ENCODE results near the gene BORCS6. TPM values are rescaled to one million over a fixed set of nuclear protein-coding genes. Genes with fewer than 3 reads are reported as not detected.

The BORCS6 gene
- total and polyA plus RNA-seq, 2 of the 13 experiments (the other 11 are each of a cell fraction or from before 2014, with no cell fraction given): 2.0 to 5.1 TPM

DNA sequence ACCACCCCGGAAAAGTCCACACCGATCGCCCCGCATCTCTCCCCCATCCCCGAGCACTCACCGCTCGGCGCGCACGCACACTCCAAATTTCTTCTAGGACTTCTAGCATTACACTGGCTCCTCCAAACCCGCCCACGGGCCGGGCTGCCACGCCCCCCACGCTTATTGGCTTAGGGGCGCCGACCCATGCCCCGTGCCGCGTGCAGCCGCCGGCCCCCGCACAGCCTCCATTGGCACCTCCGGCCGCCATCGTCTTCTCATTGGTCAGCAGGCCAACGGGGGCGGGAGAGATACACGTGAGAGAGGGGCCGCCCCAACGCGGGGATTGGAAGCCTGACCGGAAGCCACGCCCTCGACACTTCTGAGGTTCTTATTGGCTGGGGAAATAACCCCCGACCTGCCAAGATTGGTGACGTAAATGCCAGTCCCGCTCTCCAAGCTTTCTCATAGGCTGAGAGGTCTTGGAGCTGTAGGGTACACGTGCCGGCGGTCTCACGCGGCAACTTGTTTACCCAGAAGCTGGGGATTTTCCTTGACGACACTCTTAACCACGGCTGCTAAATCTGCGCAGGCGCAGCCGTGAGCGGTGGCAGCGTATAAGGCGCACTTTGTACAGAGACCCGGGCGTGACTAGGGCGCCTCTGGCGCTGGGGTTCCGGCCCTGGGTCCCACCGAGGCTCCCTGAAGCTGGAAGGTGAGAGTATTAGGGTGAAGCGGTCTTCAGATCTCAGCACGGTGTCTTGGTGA is 33.6 kb downstream of the BORCS6 start (continued):
- TF ChIP-seq, protein P1, sequence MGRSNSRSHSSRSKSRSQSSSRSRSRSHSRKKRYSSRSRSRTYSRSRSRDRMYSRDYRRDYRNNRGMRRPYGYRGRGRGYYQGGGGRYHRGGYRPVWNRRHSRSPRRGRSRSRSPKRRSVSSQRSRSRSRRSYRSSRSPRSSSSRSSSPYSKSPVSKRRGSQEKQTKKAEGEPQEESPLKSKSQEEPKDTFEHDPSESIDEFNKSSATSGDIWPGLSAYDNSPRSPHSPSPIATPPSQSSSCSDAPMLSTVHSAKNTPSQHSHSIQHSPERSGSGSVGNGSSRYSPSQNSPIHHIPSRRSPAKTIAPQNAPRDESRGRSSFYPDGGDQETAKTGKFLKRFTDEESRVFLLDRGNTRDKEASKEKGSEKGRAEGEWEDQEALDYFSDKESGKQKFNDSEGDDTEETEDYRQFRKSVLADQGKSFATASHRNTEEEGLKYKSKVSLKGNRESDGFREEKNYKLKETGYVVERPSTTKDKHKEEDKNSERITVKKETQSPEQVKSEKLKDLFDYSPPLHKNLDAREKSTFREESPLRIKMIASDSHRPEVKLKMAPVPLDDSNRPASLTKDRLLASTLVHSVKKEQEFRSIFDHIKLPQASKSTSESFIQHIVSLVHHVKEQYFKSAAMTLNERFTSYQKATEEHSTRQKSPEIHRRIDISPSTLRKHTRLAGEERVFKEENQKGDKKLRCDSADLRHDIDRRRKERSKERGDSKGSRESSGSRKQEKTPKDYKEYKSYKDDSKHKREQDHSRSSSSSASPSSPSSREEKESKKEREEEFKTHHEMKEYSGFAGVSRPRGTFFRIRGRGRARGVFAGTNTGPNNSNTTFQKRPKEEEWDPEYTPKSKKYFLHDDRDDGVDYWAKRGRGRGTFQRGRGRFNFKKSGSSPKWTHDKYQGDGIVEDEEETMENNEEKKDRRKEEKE (IDR thresholded peaks at IDR 0.05): no peak
- TF ChIP-seq, protein P2, sequence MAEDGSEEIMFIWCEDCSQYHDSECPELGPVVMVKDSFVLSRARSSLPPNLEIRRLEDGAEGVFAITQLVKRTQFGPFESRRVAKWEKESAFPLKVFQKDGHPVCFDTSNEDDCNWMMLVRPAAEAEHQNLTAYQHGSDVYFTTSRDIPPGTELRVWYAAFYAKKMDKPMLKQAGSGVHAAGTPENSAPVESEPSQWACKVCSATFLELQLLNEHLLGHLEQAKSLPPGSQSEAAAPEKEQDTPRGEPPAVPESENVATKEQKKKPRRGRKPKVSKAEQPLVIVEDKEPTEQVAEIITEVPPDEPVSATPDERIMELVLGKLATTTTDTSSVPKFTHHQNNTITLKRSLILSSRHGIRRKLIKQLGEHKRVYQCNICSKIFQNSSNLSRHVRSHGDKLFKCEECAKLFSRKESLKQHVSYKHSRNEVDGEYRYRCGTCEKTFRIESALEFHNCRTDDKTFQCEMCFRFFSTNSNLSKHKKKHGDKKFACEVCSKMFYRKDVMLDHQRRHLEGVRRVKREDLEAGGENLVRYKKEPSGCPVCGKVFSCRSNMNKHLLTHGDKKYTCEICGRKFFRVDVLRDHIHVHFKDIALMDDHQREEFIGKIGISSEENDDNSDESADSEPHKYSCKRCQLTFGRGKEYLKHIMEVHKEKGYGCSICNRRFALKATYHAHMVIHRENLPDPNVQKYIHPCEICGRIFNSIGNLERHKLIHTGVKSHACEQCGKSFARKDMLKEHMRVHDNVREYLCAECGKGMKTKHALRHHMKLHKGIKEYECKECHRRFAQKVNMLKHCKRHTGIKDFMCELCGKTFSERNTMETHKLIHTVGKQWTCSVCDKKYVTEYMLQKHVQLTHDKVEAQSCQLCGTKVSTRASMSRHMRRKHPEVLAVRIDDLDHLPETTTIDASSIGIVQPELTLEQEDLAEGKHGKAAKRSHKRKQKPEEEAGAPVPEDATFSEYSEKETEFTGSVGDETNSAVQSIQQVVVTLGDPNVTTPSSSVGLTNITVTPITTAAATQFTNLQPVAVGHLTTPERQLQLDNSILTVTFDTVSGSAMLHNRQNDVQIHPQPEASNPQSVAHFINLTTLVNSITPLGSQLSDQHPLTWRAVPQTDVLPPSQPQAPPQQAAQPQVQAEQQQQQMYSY (CRISPR knock-in tag; IDR thresholded peaks at IDR 0.05): no peak
- TF ChIP-seq CENPT (CRISPR knock-in tag; IDR thresholded peaks at IDR 0.05; ENCODE audit: low read depth) (no peak), GATAD2A (CRISPR knock-in tag; IDR thresholded peaks at IDR 0.05) (peak; percentile 33; the same call in 1 of the 2 replicates), MAF1 (CRISPR knock-in tag; IDR thresholded peaks at IDR 0.05; ENCODE audit: borderline replicate concordance) (no peak), RARA (CRISPR knock-in tag; IDR thresholded peaks at IDR 0.05) (no peak), ZNF891 (CRISPR knock-in tag; IDR thresholded peaks at IDR 0.05) (no peak; the same call in 1 of the 2 replicates), SIN3A (IDR thresholded peaks at IDR 0.05; ENCODE audit: borderline replicate concordance, low read depth, low read length) (peak; percentile 68; the same call in 1 of the 2 replicates), ZNF761 (CRISPR knock-in tag; conservative IDR thresholded peaks at IDR 0.05) (no peak), DRAP1 (CRISPR knock-in tag; IDR thresholded peaks at IDR 0.05) (no peak; the same call in 1 of the 2 replicates), RNF2 (conservative IDR thresholded peaks at IDR 0.05; ENCODE audit: low read depth) (peak; percentile 47; the same call in 1 of the 2 replicates), ZNF572 (CRISPR knock-in tag; IDR thresholded peaks at IDR 0.05) (0 out of 2 replicates have a peak, but pooled peaks have one; percentile 52), ZNF414 (CRISPR knock-in tag; IDR thresholded peaks at IDR 0.05) (peak; percentile 85; the same call in 1 of the 2 replicates), KLF16 (CRISPR knock-in tag; IDR thresholded peaks at IDR 0.05) (peak in 1 of 2 experiments; percentile 59; a peak in 2 of 4 replicates), RAD51 (IDR thresholded peaks at IDR 0.05; ENCODE audit: borderline replicate concordance) (no peak)
- TF ChIP-seq, protein P3, sequence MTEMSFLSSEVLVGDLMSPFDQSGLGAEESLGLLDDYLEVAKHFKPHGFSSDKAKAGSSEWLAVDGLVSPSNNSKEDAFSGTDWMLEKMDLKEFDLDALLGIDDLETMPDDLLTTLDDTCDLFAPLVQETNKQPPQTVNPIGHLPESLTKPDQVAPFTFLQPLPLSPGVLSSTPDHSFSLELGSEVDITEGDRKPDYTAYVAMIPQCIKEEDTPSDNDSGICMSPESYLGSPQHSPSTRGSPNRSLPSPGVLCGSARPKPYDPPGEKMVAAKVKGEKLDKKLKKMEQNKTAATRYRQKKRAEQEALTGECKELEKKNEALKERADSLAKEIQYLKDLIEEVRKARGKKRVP (CRISPR knock-in tag; IDR thresholded peaks at IDR 0.05): 0 out of 4 replicates have a peak, but pooled peaks of 1 of the 2 experiments have one; percentile 13
- TF ChIP-seq, protein P4, sequence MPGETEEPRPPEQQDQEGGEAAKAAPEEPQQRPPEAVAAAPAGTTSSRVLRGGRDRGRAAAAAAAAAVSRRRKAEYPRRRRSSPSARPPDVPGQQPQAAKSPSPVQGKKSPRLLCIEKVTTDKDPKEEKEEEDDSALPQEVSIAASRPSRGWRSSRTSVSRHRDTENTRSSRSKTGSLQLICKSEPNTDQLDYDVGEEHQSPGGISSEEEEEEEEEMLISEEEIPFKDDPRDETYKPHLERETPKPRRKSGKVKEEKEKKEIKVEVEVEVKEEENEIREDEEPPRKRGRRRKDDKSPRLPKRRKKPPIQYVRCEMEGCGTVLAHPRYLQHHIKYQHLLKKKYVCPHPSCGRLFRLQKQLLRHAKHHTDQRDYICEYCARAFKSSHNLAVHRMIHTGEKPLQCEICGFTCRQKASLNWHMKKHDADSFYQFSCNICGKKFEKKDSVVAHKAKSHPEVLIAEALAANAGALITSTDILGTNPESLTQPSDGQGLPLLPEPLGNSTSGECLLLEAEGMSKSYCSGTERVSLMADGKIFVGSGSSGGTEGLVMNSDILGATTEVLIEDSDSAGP (CRISPR knock-in tag; IDR thresholded peaks at IDR 0.05; ENCODE audit: borderline replicate concordance): peak; percentile 57; the same call in 1 of the 2 replicates

Measured in HepG2 (cell line).